ENCODE results near the gene TMEM30B.
"Not testable (repeated sequence)": the region's sequence is repeated elsewhere in the genome, so short reads cannot be mapped to it uniquely, and the experiment has no call there.

TMEM30B gene

GRCh38 chr14:61244009-61244408 is 37.1 kb downstream of the TMEM30B start:
- no peak overlapping the region for H3K27ac ChIP-seq (ENCODE audit: extremely low read depth, low read depth, low read length)
- TF ChIP-seq ZNF664 (tag by site-specific recombination; IDR thresholded peaks at IDR 0.05) (no peak), ZNF394 (tag by site-specific recombination; IDR thresholded peaks at IDR 0.05; ENCODE audit: borderline replicate concordance) (no peak), GLIS2 (tag by site-specific recombination; IDR thresholded peaks at IDR 0.05) (no peak), ZNF202 (tag by site-specific recombination; IDR thresholded peaks at IDR 0.05; ENCODE audit: borderline replicate concordance) (no peak), ZNF391 (tag by site-specific recombination; IDR thresholded peaks at IDR 0.05; ENCODE audit: borderline replicate concordance, low read depth) (no peak), ZBTB8A (tag by site-specific recombination; IDR thresholded peaks at IDR 0.05) (no peak), ZNF140 (tag by site-specific recombination; IDR thresholded peaks at IDR 0.05) (no peak), ZNF792 (tag by site-specific recombination; IDR thresholded peaks at IDR 0.05) (no peak), ZNF660 (tag by site-specific recombination; IDR thresholded peaks at IDR 0.05) (no peak), PBX3 (CRISPR knock-in tag; IDR thresholded peaks at IDR 0.05) (no peak), ZBTB7A (tag by site-specific recombination; IDR thresholded peaks at IDR 0.05; ENCODE audit: low read depth) (no peak), ZNF623 (tag by site-specific recombination; IDR thresholded peaks at IDR 0.05) (no peak), SP2 (tag by site-specific recombination; IDR thresholded peaks at IDR 0.05) (no peak), ZNF548 (tag by site-specific recombination; IDR thresholded peaks at IDR 0.05) (no peak), ZNF747 (tag by site-specific recombination; IDR thresholded peaks at IDR 0.05) (no peak), GFI1B (tag by site-specific recombination; IDR thresholded peaks at IDR 0.05) (no peak), ZSCAN4 (tag by site-specific recombination; IDR thresholded peaks at IDR 0.05) (no peak)
- TF ChIP-seq, protein P1, sequence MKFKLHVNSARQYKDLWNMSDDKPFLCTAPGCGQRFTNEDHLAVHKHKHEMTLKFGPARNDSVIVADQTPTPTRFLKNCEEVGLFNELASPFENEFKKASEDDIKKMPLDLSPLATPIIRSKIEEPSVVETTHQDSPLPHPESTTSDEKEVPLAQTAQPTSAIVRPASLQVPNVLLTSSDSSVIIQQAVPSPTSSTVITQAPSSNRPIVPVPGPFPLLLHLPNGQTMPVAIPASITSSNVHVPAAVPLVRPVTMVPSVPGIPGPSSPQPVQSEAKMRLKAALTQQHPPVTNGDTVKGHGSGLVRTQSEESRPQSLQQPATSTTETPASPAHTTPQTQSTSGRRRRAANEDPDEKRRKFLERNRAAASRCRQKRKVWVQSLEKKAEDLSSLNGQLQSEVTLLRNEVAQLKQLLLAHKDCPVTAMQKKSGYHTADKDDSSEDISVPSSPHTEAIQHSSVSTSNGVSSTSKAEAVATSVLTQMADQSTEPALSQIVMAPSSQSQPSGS (tag by site-specific recombination; IDR thresholded peaks at IDR 0.05; ENCODE audit: low read depth), result no peak
- no peaks in the 10 kb centered on the region for H3K4me1 ChIP-seq (ENCODE audit: control insufficient read depth, insufficient read depth, low read length)
- H3K9me3 ChIP-seq (ENCODE audit: control insufficient read depth, insufficient read depth, low read depth, low read length), result no peaks in the 10 kb centered on the region
- ChIA-PET POLR2A (no interaction called here), CTCF (interaction anchor here (1.0 kb wide), 1 partner anchor 8 kb away, joined by 8 read pairs; no protein-coding TSS in a partner anchor)
- no peaks in the 10 kb centered on the region for H3K36me3 ChIP-seq (ENCODE audit: control insufficient read depth in 2 of 2, insufficient read depth in 1 of 2, low read length in 2 of 2)
- H3K4me3 ChIP-seq (ENCODE audit: low read depth, low read length), result no peak overlapping the region

GRCh38 chr14:61240206-61240605 is 40.9 kb downstream of the TMEM30B start:
- Histone ChIP-seq H3K27ac (ENCODE audit: extremely low read depth, low read depth, low read length) (no peak overlapping the region), H3K9me3 (ENCODE audit: control insufficient read depth, insufficient read depth, low read depth, low read length) (no peaks in the 10 kb centered on the region), H3K4me1 (ENCODE audit: control insufficient read depth, insufficient read depth, low read length) (no peaks in the 10 kb centered on the region), H3K36me3 (ENCODE audit: control insufficient read depth in 2 of 2, insufficient read depth in 1 of 2, low read length in 2 of 2) (no peaks in the 10 kb centered on the region), H3K4me3 (ENCODE audit: low read depth, low read length) (no peak overlapping the region)
- POLR2A ChIA-PET, result no interaction called here
- TF ChIP-seq HIC1 (tag by site-specific recombination; IDR thresholded peaks at IDR 0.05) (no peak), ZNF624 (tag by site-specific recombination; IDR thresholded peaks at IDR 0.05) (no peak), ZNF785 (tag by site-specific recombination; IDR thresholded peaks at IDR 0.05) (no peak), ZNF837 (tag by site-specific recombination; IDR thresholded peaks at IDR 0.05) (no peak), MZF1 (tag by site-specific recombination; IDR thresholded peaks at IDR 0.05; ENCODE audit: borderline replicate concordance) (no peak), TRIM28 (IDR thresholded peaks at IDR 0.05; ENCODE audit: borderline replicate concordance, low read length) (no peak), ZNF561 (tag by site-specific recombination; IDR thresholded peaks at IDR 0.05; ENCODE audit: borderline replicate concordance) (no peak), GLI4 (tag by site-specific recombination; IDR thresholded peaks at IDR 0.05) (no peak), RBAK (tag by site-specific recombination; IDR thresholded peaks at IDR 0.05) (no peak)
- CTCF ChIA-PET, result interaction anchor here (0.5 to 0.7 kb wide), 3 partner anchors 49 to 618 kb away, joined by 3 read pairs; no protein-coding TSS in a partner anchor

DNA sequence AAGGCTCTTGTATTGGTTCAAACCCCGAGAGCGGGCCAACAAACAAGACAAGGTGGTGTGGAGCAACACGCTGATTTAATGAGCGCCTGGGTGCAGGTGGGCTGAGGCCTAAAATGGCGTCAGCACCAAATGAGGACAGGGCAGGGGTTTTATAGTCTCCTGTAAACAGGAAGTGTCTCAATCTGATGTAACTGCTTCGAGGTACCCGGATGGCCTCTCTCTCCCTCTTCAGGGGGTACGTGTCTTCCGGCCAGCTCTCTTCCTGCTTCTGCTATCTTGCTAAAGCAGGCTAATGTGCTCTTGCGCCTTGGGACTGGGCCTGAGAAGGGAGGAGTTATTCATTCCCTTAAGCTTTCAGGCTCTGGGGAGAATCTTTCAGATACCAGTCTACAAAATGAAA is 41.9 kb downstream of the TMEM30B start:
- POLR2A ChIA-PET, result interaction anchor here (0.7 kb wide), 1 partner anchor 590 kb away, joined by 3 read pairs; the partner anchor contains the start of gene SIX1
- H3K27ac ChIP-seq (ENCODE audit: extremely low read depth, low read depth, low read length); CTCF ChIA-PET; H3K4me1 ChIP-seq (ENCODE audit: control insufficient read depth, insufficient read depth, low read length); H3K9me3 ChIP-seq (ENCODE audit: control insufficient read depth, insufficient read depth, low read depth, low read length); H3K4me3 ChIP-seq (ENCODE audit: low read depth, low read length); H3K36me3 ChIP-seq (ENCODE audit: control insufficient read depth in 2 of 2, insufficient read depth in 1 of 2, low read length in 2 of 2): not testable (repeated sequence)
